HEK293T (cell line): ENCODE results near the gene NEIL3.

Experiments used
- CTCF ChIA-PET: fragments of 350-600 bp; formaldehyde crosslinking; extraction: SDS; loops from one replicate; lab custom pipeline; 2021; ENCODE audit warnings: antibody characterized with exemption, inconsistent platforms; lab: Yijun Ruan, JAX
- POLR2A ChIA-PET: fragments of 350-600 bp; formaldehyde crosslinking; extraction: SDS; loops from one replicate; lab custom pipeline; 2020; ENCODE audit warnings: antibody characterized with exemption, inconsistent platforms; lab: Yijun Ruan, JAX
- DNase-seq: peaks from one replicate; pipeline ENCODE4 v3.0.0; 2012; ENCODE audit warnings: mixed read lengths; ENCODE audit errors: extremely low spot score
- ARNT ChIP-seq: fragments of 450-650 bp; IDR thresholded peaks from 2 replicates; pipeline ENCODE4 v1.6.1; 2017; ENCODE audit warnings: mild to moderate bottlenecking
- BHLHE40 ChIP-seq: fragments of 450-650 bp; IDR thresholded peaks from 2 replicates; pipeline ENCODE4 v1.6.1; 2016; ENCODE audit warnings: mild to moderate bottlenecking, moderate library complexity, borderline replicate concordance
- CTBP1 ChIP-seq: fragments of 450-650 bp; IDR thresholded peaks from 2 replicates; pipeline ENCODE4 v1.6.1; 2016; ENCODE audit warnings: borderline replicate concordance
- ELF4 ChIP-seq: fragments of 450-650 bp; IDR thresholded peaks from 2 replicates; pipeline ENCODE4 v1.6.1; 2017; ENCODE audit warnings: antibody characterized with exemption
- FOXA1 ChIP-seq: fragments of 450-650 bp; IDR thresholded peaks from 2 replicates; pipeline ENCODE4 v1.6.1; 2016; ENCODE audit warnings: mild to moderate bottlenecking
- FOXK2 ChIP-seq: fragments of 450-650 bp; IDR thresholded peaks from 2 replicates; pipeline ENCODE4 v1.6.1; 2016; ENCODE audit warnings: mild to moderate bottlenecking
- FOXM1 ChIP-seq: fragments of 450-650 bp; IDR thresholded peaks from 2 replicates; pipeline ENCODE4 v1.6.1; 2017; ENCODE audit warnings: mild to moderate bottlenecking, borderline replicate concordance
- HDGF ChIP-seq: fragments of 450-650 bp; IDR thresholded peaks from 2 replicates; pipeline ENCODE4 v1.6.1; 2017; ENCODE audit warnings: antibody characterized with exemption, borderline replicate concordance
- L3MBTL2 ChIP-seq: fragments of 450-650 bp; conservative IDR thresholded peaks from 2 replicates; pipeline ENCODE4 v1.6.1; 2016; ENCODE audit warnings: mild to moderate bottlenecking
- LEF1 ChIP-seq: fragments of 450-650 bp; IDR thresholded peaks from 2 replicates; pipeline ENCODE4 v1.6.1; 2017; ENCODE audit warnings: mild to moderate bottlenecking, borderline replicate concordance
- NFRKB ChIP-seq: fragments of 450-650 bp; IDR thresholded peaks from 2 replicates; pipeline ENCODE4 v1.6.1; 2016; ENCODE audit warnings: mild to moderate bottlenecking, moderate library complexity
- SP1 ChIP-seq: fragments of 450-650 bp; IDR thresholded peaks from 2 replicates; pipeline ENCODE4 v1.6.1; 2017
- SUZ12 ChIP-seq: fragments of 450-650 bp; IDR thresholded peaks from 2 replicates; pipeline ENCODE4 v1.6.1; 2016; ENCODE audit warnings: mild to moderate bottlenecking
- TARDBP ChIP-seq: fragments of 450-650 bp; IDR thresholded peaks from 2 replicates; pipeline ENCODE4 v1.6.1; 2016
- ZNF384 ChIP-seq: fragments of 450-650 bp; IDR thresholded peaks from 2 replicates; pipeline ENCODE4 v1.6.1; 2016
- TF ChIP-seq, protein P1 (sequence below): fragments of 450-650 bp; IDR thresholded peaks from 2 replicates; pipeline ENCODE4 v1.6.1; 2016

Gene NEIL3

DNA sequence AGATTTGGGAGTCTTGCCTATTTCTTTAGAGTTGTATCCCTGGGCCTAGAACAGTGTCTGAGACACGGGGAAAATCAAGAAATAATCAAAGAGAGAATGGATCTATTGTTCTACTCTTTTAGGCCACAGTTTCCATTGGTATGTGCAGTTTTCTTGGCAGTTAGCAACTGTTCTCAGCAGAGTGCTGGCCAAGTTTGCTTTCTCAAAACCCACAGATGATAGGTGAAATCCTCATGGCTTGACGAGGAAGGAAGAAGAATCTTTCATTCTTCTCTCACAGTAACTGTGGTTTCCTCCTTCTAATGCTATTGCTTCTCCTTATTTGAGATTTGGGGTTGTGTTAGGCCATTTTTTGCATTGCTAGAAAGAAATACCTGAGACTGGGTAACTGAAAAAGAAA, 90.4 kb downstream of the NEIL3 start:
- DNase-seq, result no peak
- ChIA-PET CTCF (interaction anchor here (0.6 kb wide), 1 partner anchor 61 kb away, joined by 3 read pairs; no protein-coding TSS in a partner anchor), POLR2A (no interaction called here)
- TF ChIP-seq SUZ12, result no peak

DNA sequence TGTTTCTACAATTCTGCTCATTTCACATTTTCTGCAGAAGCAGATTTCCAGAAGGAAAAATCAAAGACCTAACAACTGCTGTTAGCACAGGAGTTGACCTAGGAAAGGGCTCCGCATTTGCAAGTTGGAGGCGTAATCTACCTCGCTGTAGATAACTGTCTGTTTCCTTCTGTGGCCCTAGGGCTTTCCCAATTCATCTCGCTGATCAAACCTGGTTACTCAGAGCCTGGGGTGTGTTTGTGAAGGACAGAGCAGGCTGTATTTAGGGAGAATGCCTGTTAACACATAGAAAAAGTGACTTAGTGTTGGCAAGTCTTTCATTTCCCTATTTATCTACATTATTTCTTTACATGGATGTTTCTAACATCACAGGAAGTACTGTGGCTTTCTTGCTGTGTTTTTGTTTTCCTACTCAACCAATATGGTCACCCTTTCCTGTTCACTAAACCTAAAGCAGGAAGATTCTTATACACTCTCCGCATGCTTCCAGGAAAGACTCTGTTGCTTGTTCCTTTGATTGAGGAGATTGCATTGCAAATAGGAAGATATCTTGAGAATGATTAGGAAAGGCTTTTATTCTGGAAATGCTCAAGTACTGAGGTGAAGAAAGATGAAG, 92.1 kb downstream of the NEIL3 start:
- no peak for TF ChIP-seq FOXK2
- TF ChIP-seq NFRKB, result no peak
- TF ChIP-seq CTBP1, result no peak
- no peak for TF ChIP-seq ARNT
- TF ChIP-seq, protein P1, sequence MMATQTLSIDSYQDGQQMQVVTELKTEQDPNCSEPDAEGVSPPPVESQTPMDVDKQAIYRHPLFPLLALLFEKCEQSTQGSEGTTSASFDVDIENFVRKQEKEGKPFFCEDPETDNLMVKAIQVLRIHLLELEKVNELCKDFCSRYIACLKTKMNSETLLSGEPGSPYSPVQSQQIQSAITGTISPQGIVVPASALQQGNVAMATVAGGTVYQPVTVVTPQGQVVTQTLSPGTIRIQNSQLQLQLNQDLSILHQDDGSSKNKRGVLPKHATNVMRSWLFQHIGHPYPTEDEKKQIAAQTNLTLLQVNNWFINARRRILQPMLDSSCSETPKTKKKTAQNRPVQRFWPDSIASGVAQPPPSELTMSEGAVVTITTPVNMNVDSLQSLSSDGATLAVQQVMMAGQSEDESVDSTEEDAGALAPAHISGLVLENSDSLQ, result no peak
- TF ChIP-seq FOXM1, result no peak
- no peak for TF ChIP-seq LEF1
- no peak for TF ChIP-seq BHLHE40
- TF ChIP-seq L3MBTL2, result no peak
- no peak for TF ChIP-seq ELF4
- no peak for TF ChIP-seq ZNF384
- no peak for TF ChIP-seq FOXA1
- TF ChIP-seq SUZ12, result no peak
- no peak for TF ChIP-seq HDGF
- TF ChIP-seq SP1, result no peak
- TF ChIP-seq TARDBP, result no peak
- POLR2A ChIA-PET, result no interaction called here

GRCh38 chr4:177403746-177404145, 94.1 kb downstream of the NEIL3 start:
- POLR2A ChIA-PET, result interaction anchor here (1.9 kb wide), 1 partner anchor 38 kb away, joined by 5 read pairs; the partner anchor contains the start of gene AGA
- no peak for DNase-seq
- TF ChIP-seq SP1 (no peak), L3MBTL2 (no peak), HDGF (no peak), FOXA1 (no peak), FOXK2 (no peak)
- CTCF ChIA-PET, result interaction anchor here (0.6 kb wide), 1 partner anchor 9 kb away, joined by 4 read pairs; no protein-coding TSS in a partner anchor

More for the DNA sequence above, 92.1 kb downstream of the NEIL3 start:
- CTCF ChIA-PET, result no interaction called here
- DNase-seq, result no peak

- TF ChIP-seq FOXM1 (no peak), HDGF (no peak), TARDBP (no peak), FOXA1 (no peak), NFRKB (no peak), BHLHE40 (no peak), LEF1 (no peak), L3MBTL2 (no peak), FOXK2 (no peak), SP1 (no peak), ZNF384 (no peak), CTBP1 (no peak), SUZ12 (no peak), ELF4 (no peak), ARNT (no peak)
- TF ChIP-seq, protein P1, result no peak
- ChIA-PET CTCF (interaction anchor here (0.6 kb wide), 1 partner anchor 10 kb away, joined by 4 read pairs; no protein-coding TSS in a partner anchor), POLR2A (interaction anchor here (1.9 kb wide), 1 partner anchor 38 kb away, joined by 5 read pairs; the partner anchor contains the start of gene AGA)
- DNase-seq, result no peak
Measured at GRCh38 chr4:177404342-177404741, 94.7 kb downstream of the NEIL3 start.

- no peak for DNase-seq
- POLR2A ChIA-PET, result interaction anchor here (1.9 kb wide), 1 partner anchor 37 kb away, joined by 5 read pairs; the partner anchor contains the start of gene AGA
- no peak for TF ChIP-seq BHLHE40
- no peak for TF ChIP-seq FOXM1
- TF ChIP-seq, protein P1, result no peak
- no peak for TF ChIP-seq FOXA1
- TF ChIP-seq ELF4, result no peak
- TF ChIP-seq LEF1, result no peak
- TF ChIP-seq SUZ12, result no peak
- TF ChIP-seq ZNF384, result no peak
- TF ChIP-seq ARNT, result no peak
- no peak for TF ChIP-seq NFRKB
- TF ChIP-seq HDGF, result no peak
- TF ChIP-seq SP1, result no peak
- CTCF ChIA-PET, result no interaction called here
Measured at GRCh38 chr4:177404986-177405385, 95.3 kb downstream of the NEIL3 start.

DNA sequence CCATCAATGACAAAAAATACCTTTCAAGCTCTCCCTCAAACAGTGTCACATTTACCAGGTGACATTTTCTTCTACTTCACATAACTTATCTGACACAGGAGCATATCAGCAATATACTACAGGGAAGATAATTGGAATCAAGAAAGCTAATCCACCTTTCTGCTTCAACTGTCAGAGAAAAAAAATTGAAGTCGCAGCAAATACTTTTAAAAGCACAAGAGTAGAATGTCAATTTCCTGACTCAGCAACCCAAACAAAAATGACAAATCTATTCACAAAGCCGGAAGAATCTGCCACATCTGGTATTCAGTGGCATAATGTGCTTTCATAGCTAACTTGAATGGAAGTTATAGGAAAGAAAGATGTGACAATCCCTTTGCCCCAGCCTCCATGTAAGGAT, 95.8 kb downstream of the NEIL3 start:
- no peak for DNase-seq
- TF ChIP-seq SP1 (no peak), TARDBP (no peak), SUZ12 (no peak), FOXA1 (no peak), ELF4 (no peak), L3MBTL2 (no peak), BHLHE40 (no peak), LEF1 (no peak), FOXK2 (no peak), ARNT (no peak), FOXM1 (no peak), CTBP1 (no peak), NFRKB (no peak), ZNF384 (no peak), HDGF (no peak)
- TF ChIP-seq, protein P1, result no peak
- CTCF ChIA-PET, result no interaction called here
- POLR2A ChIA-PET, result no interaction called here
